PC-9 (cell line): Measurements from ENCODE around the gene COA8. TPM values are rescaled to one million over a fixed set of nuclear protein-coding genes. Genes with fewer than 3 reads are reported as not detected.

Source experiments
- BruUV-seq: library from RNA; stranded (reverse); fragments of 400-500 nt; replicated peaks from 2 replicates; lab custom pipeline; 2021; lab: Mats Ljungman, UMichigan
- CTCF ChIA-PET: fragments of 300-600 bp; sonication (Branson Sonifier 250); formaldehyde crosslinking; loops from one replicate; lab custom pipeline; 2022; ENCODE audit warnings: antibody characterized with exemption; lab: Charles Lee
- POLR2A ChIA-PET: fragments of 300-600 bp; sonication (Branson Sonifier 250); formaldehyde crosslinking; loops from one replicate; lab custom pipeline; 2022; ENCODE audit warnings: antibody characterized with exemption; ENCODE audit not compliant: unreplicated experiment; lab: Charles Lee
- DNase-seq, 2 experiments: peaks; one replicate each; pipeline versions ENCODE4 v3.0.0 to v3.0.0-alpha.2; 2015 to 2022; ENCODE audit warnings: mixed read lengths in 1 of 2
- H2AFZ ChIP-seq: fragments of 200-600 bp; sonication (generic); 2 replicates; pipeline ENCODE4 v1.8.1; 2017; ENCODE audit warnings: antibody characterized with exemption
- H3F3A ChIP-seq: fragments of 200-600 bp; sonication (generic); 2 replicates; pipeline ENCODE4 v1.8.1; 2017; ENCODE audit warnings: antibody characterized with exemption, mild to moderate bottlenecking, low read depth; ENCODE audit not compliant: insufficient read depth
- H3K27ac ChIP-seq: fragments of 200-600 bp; sonication (generic); 2 replicates; pipeline ENCODE4 v1.6.1; 2016; ENCODE audit warnings: mixed run types
- H3K27me3 ChIP-seq: fragments of 200-600 bp; sonication (generic); 2 replicates; pipeline ENCODE4 v1.6.1; 2016; ENCODE audit warnings: low read depth, mixed run types; ENCODE audit not compliant: insufficient read depth
- H3K36me3 ChIP-seq: fragments of 200-600 bp; sonication (generic); 2 replicates; pipeline ENCODE4 v1.6.1; 2016; ENCODE audit warnings: low read depth, mixed run types
- H3K4me1 ChIP-seq: fragments of 200-600 bp; sonication (generic); replicated peaks from 2 replicates; pipeline ENCODE4 v1.6.1; 2016; ENCODE audit warnings: mixed run types; ENCODE audit not compliant: insufficient read depth
- H3K4me2 ChIP-seq: fragments of 200-600 bp; sonication (generic); 2 replicates; pipeline ENCODE4 v1.6.1; 2017; ENCODE audit warnings: mixed run types
- H3K4me3 ChIP-seq: fragments of 200-600 bp; sonication (generic); 2 replicates; pipeline ENCODE4 v1.6.1; 2016; ENCODE audit warnings: mixed run types
- H3K79me2 ChIP-seq: fragments of 200-600 bp; sonication (generic); 2 replicates; pipeline ENCODE4 v1.6.1; 2017; ENCODE audit warnings: low read depth, mixed run types
- H3K9me2 ChIP-seq: fragments of 200-600 bp; sonication (generic); 2 replicates; pipeline ENCODE4 v1.8.1; 2017; ENCODE audit warnings: mild to moderate bottlenecking; ENCODE audit not compliant: insufficient read depth
- H3K9me3 ChIP-seq: fragments of 200-600 bp; sonication (generic); 2 replicates; pipeline ENCODE4 v1.8.1; 2016; ENCODE audit warnings: low read depth; ENCODE audit not compliant: insufficient read depth
- H4K20me1 ChIP-seq: fragments of 200-600 bp; sonication (generic); 2 replicates; pipeline ENCODE4 v1.8.1; 2017; ENCODE audit not compliant: insufficient read depth
- EZH2 ChIP-seq: fragments of 200-600 bp; sonication (generic); IDR thresholded peaks from 2 replicates; pipeline ENCODE4 v1.8.0; 2017; ENCODE audit warnings: antibody characterized with exemption, low read depth
- intact Hi-C: fragments of 100-400 bp; cut with micrococcal nuclease; formaldehyde crosslinking; loops from one replicate; pipeline ENCODE4 v1.10.0; 2022; ENCODE audit not compliant: unreplicated experiment
- total RNA-seq: library from RNA; stranded (reverse); gene quantifications from 2 replicates; pipeline ENCODE4 v1.2.3, GENCODE V29; 2021
- TF ChIP-seq, protein P1 (sequence below): fragments of 200-600 bp; sonication (generic); conservative IDR thresholded peaks from 2 replicates; pipeline ENCODE4 v1.6.1; 2017; ENCODE audit warnings: mixed run types, antibody characterized with exemption, mild to moderate bottlenecking, moderate library complexity

COA8 gene
- total RNA-seq, 1 experiment from 2014 or later = 101 TPM

DNA sequence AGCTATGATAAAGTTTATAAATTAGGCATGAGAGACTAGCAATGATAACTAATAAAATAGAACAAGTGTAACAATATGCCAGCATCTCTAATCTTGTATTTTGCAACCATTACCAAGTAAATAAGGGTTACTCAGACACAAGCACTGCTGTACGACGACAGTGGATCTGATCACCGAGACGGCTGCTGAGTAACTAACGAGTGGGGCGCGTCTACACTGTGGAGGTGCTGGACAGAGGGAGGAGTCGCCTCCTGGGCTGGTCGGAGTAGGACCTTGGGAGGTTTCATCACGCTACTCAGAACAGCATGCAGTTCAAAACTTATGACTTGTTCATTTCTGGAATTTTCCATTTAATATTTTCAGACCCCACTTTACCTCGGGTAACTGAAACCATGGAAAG lies 18.4 kb downstream of the COA8 start:
- H3K9me3 ChIP-seq = 0 out of 2 replicates have a peak, but pooled peaks cover 3% of the 10 kb centered on the region
- H3K9me2 ChIP-seq = no peaks in the 10 kb centered on the region
- BruUV-seq = no TSS peak
- H3K4me1 ChIP-seq = peaks cover 14% of the 10 kb centered on the region
- no peak overlapping the region for H3K4me3 ChIP-seq
- no peaks in the 10 kb centered on the region for H3K27me3 ChIP-seq
- CTCF ChIA-PET = interaction anchor here (0.6 kb wide), 2 partner anchors 227 to 231 kb away, joined by 5 to 11 read pairs; no protein-coding TSS in a partner anchor
- no peak for DNase-seq
- POLR2A ChIA-PET = no interaction called here
- H3F3A ChIP-seq = peaks cover 21% of the 10 kb centered on the region
- H3K27ac ChIP-seq = no peak overlapping the region
- H3K36me3 ChIP-seq = peaks cover 25% of the 10 kb centered on the region
- no peak overlapping the region for H2AFZ ChIP-seq
- H3K79me2 ChIP-seq = peaks cover 20% of the 10 kb centered on the region
- H4K20me1 ChIP-seq = no peaks in the 10 kb centered on the region
- no peak overlapping the region for H3K4me2 ChIP-seq
- TF ChIP-seq, protein P1, sequence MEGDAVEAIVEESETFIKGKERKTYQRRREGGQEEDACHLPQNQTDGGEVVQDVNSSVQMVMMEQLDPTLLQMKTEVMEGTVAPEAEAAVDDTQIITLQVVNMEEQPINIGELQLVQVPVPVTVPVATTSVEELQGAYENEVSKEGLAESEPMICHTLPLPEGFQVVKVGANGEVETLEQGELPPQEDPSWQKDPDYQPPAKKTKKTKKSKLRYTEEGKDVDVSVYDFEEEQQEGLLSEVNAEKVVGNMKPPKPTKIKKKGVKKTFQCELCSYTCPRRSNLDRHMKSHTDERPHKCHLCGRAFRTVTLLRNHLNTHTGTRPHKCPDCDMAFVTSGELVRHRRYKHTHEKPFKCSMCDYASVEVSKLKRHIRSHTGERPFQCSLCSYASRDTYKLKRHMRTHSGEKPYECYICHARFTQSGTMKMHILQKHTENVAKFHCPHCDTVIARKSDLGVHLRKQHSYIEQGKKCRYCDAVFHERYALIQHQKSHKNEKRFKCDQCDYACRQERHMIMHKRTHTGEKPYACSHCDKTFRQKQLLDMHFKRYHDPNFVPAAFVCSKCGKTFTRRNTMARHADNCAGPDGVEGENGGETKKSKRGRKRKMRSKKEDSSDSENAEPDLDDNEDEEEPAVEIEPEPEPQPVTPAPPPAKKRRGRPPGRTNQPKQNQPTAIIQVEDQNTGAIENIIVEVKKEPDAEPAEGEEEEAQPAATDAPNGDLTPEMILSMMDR = no peak
- TF ChIP-seq EZH2 = no peak
- intact Hi-C loops = no loop called here

DNA sequence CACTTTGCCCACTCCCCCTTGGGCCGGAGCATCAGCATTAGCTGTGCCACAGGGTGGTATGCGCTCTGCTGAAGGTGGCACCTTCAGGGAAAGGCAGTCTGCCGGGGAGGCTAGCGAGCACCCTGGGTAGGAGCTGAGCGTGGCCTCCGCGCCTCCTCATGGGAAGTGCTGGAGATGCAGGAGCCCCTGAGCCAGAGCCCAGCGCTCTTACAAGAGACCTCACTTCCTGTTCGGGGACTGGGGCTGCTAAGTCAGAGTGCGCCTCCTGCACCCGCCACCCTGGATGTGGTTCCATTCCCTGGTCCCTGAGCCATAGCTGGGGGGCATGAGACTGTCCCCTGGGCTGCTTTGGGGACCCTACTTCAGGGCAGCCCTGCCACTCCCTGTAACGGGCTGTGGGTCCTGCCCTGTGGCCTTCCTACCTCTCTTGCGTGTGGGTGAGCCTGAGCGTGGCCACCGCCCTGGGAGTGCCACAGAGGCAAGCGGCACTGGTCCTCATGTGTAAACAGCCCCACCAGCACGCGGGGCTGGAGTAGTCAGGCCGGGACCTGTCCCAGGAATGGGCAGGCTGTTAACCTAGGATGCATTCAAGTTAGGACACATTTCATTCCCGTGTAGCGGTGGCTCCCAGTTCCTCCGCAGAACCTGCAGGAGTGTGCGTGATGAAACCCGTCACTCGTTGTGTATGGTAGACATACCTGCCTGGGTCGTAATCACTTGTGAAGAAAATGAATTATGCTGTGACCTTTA lies 19.4 kb downstream of the COA8 start:
- no peak overlapping the region for H3K4me2 ChIP-seq
- H3K27me3 ChIP-seq = no peaks in the 10 kb centered on the region
- no peak overlapping the region for H3K27ac ChIP-seq
- H3F3A ChIP-seq = peaks cover 15% of the 10 kb centered on the region; the same call in 1 of the 2 replicates
- ChIA-PET POLR2A (no interaction called here), CTCF (no interaction called here)
- TF ChIP-seq, protein P1 = no peak
- TF ChIP-seq EZH2 = no peak
- no peak overlapping the region for H3K4me3 ChIP-seq
- BruUV-seq = no TSS peak
- no peak for DNase-seq
- no peaks in the 10 kb centered on the region for H3K9me2 ChIP-seq
- H3K9me3 ChIP-seq = 0 out of 2 replicates have a peak, but pooled peaks cover 3% of the 10 kb centered on the region
- peaks cover 25% of the 10 kb centered on the region for H3K36me3 ChIP-seq
- no peak overlapping the region for H2AFZ ChIP-seq
- H3K79me2 ChIP-seq = peaks cover 18% of the 10 kb centered on the region
- intact Hi-C loops = no loop called here
- H3K4me1 ChIP-seq = peaks cover 5% of the 10 kb centered on the region
- no peaks in the 10 kb centered on the region for H4K20me1 ChIP-seq

DNA sequence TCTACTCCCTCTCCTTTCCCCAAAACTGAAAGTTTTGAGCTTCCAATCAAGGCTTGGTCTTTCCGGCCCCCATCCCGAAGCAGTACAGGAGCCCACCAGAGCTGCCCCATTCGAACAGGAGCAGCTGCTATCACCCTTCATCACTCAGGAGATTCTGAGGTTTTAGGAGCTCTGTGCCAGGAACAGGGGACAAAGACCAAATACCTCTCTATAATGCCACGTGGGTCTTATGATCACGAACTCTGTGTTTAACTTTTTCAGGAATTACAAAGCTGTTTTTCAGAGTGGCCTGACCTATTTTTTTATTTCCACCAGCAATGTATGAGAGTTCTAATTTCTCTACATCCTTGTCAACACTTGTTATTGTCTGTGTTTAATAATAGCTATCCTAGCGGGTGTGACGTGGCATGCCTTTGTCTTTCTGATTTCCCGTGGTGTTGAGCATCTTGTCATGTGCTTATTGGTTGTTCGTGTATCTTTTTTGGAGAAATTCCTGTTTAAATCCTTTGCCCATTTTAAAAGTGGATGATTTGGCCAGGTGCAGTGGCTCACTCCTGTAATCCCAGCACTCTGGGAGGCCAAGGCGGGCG lies 21.7 kb downstream of the COA8 start:
- intact Hi-C loops = no loop called here
- Histone ChIP-seq H3K9me3 (0 out of 2 replicates have a peak, but pooled peaks cover 3% of the 10 kb centered on the region), H3F3A (0 out of 2 replicates have a peak, but pooled peaks cover 5% of the 10 kb centered on the region), H3K4me3 (no peak overlapping the region), H3K4me2 (no peak overlapping the region), H3K27me3 (no peaks in the 10 kb centered on the region), H3K36me3 (0 out of 2 replicates have a peak, but pooled peaks cover 15% of the 10 kb centered on the region), H3K9me2 (no peaks in the 10 kb centered on the region), H2AFZ (no peak overlapping the region), H3K27ac (no peak overlapping the region), H4K20me1 (no peaks in the 10 kb centered on the region), H3K4me1 (no peaks in the 10 kb centered on the region), H3K79me2 (peaks cover 5% of the 10 kb centered on the region; the same call in 1 of the 2 replicates)
- no peak for TF ChIP-seq EZH2
- TF ChIP-seq, protein P1 = no peak
- BruUV-seq = no TSS peak
- no peak for DNase-seq
- POLR2A ChIA-PET = no interaction called here
- CTCF ChIA-PET = interaction anchor here (0.5 to 0.6 kb wide), 2 partner anchors 8 to 408 kb away, joined by 3 to 7 read pairs; no protein-coding TSS in a partner anchor
